IMR-90 (cell line): Measurements from ENCODE around the gene KATNAL2. TPM values are rescaled to one million over a fixed set of nuclear protein-coding genes. Genes with fewer than 3 reads are reported as not detected.

Experiments
- ATAC-seq: fragments of 200-7000 bp; cut with Tn5 transposase; 2 replicates; pipeline ENCODE4 v1.9.1; 2020; ENCODE audit warnings: low read depth, mild to moderate bottlenecking, moderate library complexity
- BruUV-seq: library from RNA; stranded (reverse); fragments of 400-500 nt; replicated peaks from 2 replicates; lab custom pipeline; 2021; lab: Mats Ljungman, UMichigan
- CTCF ChIA-PET: fragments of 300-600 bp; formaldehyde crosslinking; extraction: SDS; loops from one replicate; lab custom pipeline; 2021; ENCODE audit warnings: antibody characterized with exemption; lab: Yijun Ruan, JAX
- POLR2A ChIA-PET: fragments of 300-600 bp; sonication (Branson Sonifier 250); formaldehyde crosslinking; loops from one replicate; lab custom pipeline; 2022; ENCODE audit warnings: antibody characterized with exemption; ENCODE audit not compliant: unreplicated experiment; lab: Charles Lee
- DNase-seq: peaks from one replicate; pipeline ENCODE4 v3.0.0; 2013
- H2AFZ ChIP-seq: replicated peaks from 2 replicates; pipeline ENCODE3; 2013; ENCODE audit warnings: low read length, mild to moderate bottlenecking; ENCODE audit not compliant: poor library complexity
- H2AK5ac ChIP-seq: 2 replicates; pipeline ENCODE4 v1.6.1; 2013; ENCODE audit warnings: low read depth, low read length, inconsistent platforms
- H2AK9ac ChIP-seq: replicated peaks from 2 replicates; pipeline ENCODE3; 2013; ENCODE audit warnings: mild to moderate bottlenecking, low read depth, low read length, moderate library complexity; ENCODE audit not compliant: poor library complexity
- H2BK120ac ChIP-seq: 2 replicates; pipeline ENCODE4 v1.6.1; 2013; ENCODE audit warnings: low read depth, low read length, inconsistent platforms
- H2BK15ac ChIP-seq: 3 replicates; pipeline ENCODE4 v1.6.1; 2013; ENCODE audit warnings: low read depth, low read length, inconsistent platforms
- H2BK20ac ChIP-seq: 2 replicates; pipeline ENCODE4 v1.6.1; 2013; ENCODE audit warnings: low read depth, mild to moderate bottlenecking, inconsistent platforms, low read length, moderate library complexity
- H2BK5ac ChIP-seq: 2 replicates; pipeline ENCODE4 v1.6.1; 2013; ENCODE audit warnings: mild to moderate bottlenecking, low read depth, low read length, inconsistent platforms; ENCODE audit not compliant: poor library complexity, severe bottlenecking
- H3K14ac ChIP-seq: replicated peaks from 2 replicates; pipeline ENCODE4 v1.6.1; 2013; ENCODE audit warnings: low read depth, low read length, inconsistent platforms
- H3K18ac ChIP-seq: 2 replicates; pipeline ENCODE4 v1.6.1; 2013; ENCODE audit warnings: low read depth, low read length, control low read depth
- H3K23ac ChIP-seq: 2 replicates; pipeline ENCODE4 v1.6.1; 2013; ENCODE audit warnings: low read depth, low read length, inconsistent platforms
- H3K27ac ChIP-seq: 2 replicates; pipeline ENCODE4 v1.5.1; 2013; ENCODE audit warnings: mild to moderate bottlenecking, control low read depth, low read length; ENCODE audit not compliant: insufficient read depth
- H3K27me3 ChIP-seq: 2 replicates; pipeline ENCODE4 v1.6.1; 2013; ENCODE audit warnings: low read length; ENCODE audit not compliant: control insufficient read depth, insufficient read depth
- H3K36me3 ChIP-seq: 2 replicates; pipeline ENCODE4 v1.6.1; 2013; ENCODE audit warnings: low read length, mixed read lengths; ENCODE audit not compliant: control insufficient read depth, insufficient read depth
- H3K4ac ChIP-seq: 2 replicates; pipeline ENCODE4 v1.6.1; 2013; ENCODE audit warnings: low read depth, low read length, inconsistent platforms
- H3K4me1 ChIP-seq: 2 replicates; pipeline ENCODE4 v1.6.1; 2013; ENCODE audit warnings: low read length, mixed read lengths; ENCODE audit not compliant: control insufficient read depth, insufficient read depth
- H3K4me2 ChIP-seq: 2 replicates; pipeline ENCODE4 v1.6.1; 2013; ENCODE audit warnings: low read depth, mild to moderate bottlenecking, control low read depth, low read length, moderate library complexity
- H3K4me3 ChIP-seq: 2 replicates; pipeline ENCODE4 v1.5.1; 2013; ENCODE audit warnings: low read depth, mild to moderate bottlenecking, control low read depth, low read length, moderate library complexity; ENCODE audit not compliant: insufficient read depth
- H3K56ac ChIP-seq: 2 replicates; pipeline ENCODE4 v1.6.1; 2013; ENCODE audit warnings: low read length, inconsistent platforms; ENCODE audit not compliant: insufficient read depth; ENCODE audit errors: extremely low read depth
- H3K79me1 ChIP-seq, 2 experiments: 2 replicates each; pipeline ENCODE4 v1.6.1; 2013; ENCODE audit warnings: low read length in 2 of 2, inconsistent platforms in 1 of 2, low read depth in 1 of 2
- H3K9ac ChIP-seq: 2 replicates; pipeline ENCODE4 v1.6.1; 2013; ENCODE audit warnings: low read depth, low read length, control low read depth
- H3K9me1 ChIP-seq: 2 replicates; pipeline ENCODE4 v1.6.1; 2013; ENCODE audit warnings: low read length, inconsistent platforms; ENCODE audit not compliant: insufficient read depth
- H3K9me3 ChIP-seq: 2 replicates; pipeline ENCODE4 v1.6.1; 2013; ENCODE audit warnings: low read length; ENCODE audit not compliant: control insufficient read depth, insufficient read depth
- H4K20me1 ChIP-seq: 2 replicates; pipeline ENCODE4 v1.6.1; 2013; ENCODE audit warnings: low read length, inconsistent platforms; ENCODE audit not compliant: insufficient read depth
- H4K5ac ChIP-seq: 2 replicates; pipeline ENCODE4 v1.6.1; 2013; ENCODE audit warnings: mild to moderate bottlenecking, low read depth, low read length, control low read depth
- H4K8ac ChIP-seq, 2 experiments: 2 replicates each; pipeline ENCODE4 v1.6.1; 2013; ENCODE audit warnings: low read depth in 2 of 2, low read length in 2 of 2, control low read depth in 1 of 2, inconsistent platforms in 1 of 2
- H4K91ac ChIP-seq: 2 replicates; pipeline ENCODE4 v1.6.1; 2013; ENCODE audit warnings: low read depth, low read length, inconsistent platforms; ENCODE audit not compliant: insufficient read depth
- BHLHE40 ChIP-seq: fragments of 150-350 bp; IDR thresholded peaks from 2 replicates; pipeline ENCODE4 v1.6.1; 2016; ENCODE audit warnings: mild to moderate bottlenecking, low read depth, low read length
- CEBPB ChIP-seq: IDR thresholded peaks from 2 replicates; pipeline ENCODE4 v1.6.1; 2012; ENCODE audit warnings: low read depth, low read length, improper control_type of control experiment
- CHD1 ChIP-seq: IDR thresholded peaks from 2 replicates; pipeline ENCODE4 v1.6.1; 2012; ENCODE audit warnings: low read depth, low read length, improper control_type of control experiment
- ELK1 ChIP-seq: fragments of 150-350 bp; IDR thresholded peaks from 2 replicates; pipeline ENCODE4 v1.6.1; 2016; ENCODE audit warnings: low read depth, mild to moderate bottlenecking, low read length, moderate library complexity, borderline replicate concordance
- FOS ChIP-seq: fragments of 150-350 bp; IDR thresholded peaks from 2 replicates; pipeline ENCODE4 v1.6.1; 2016; ENCODE audit warnings: low read depth, low read length
- MAFK ChIP-seq: IDR thresholded peaks from 2 replicates; pipeline ENCODE4 v1.6.1; 2012; ENCODE audit warnings: low read depth, low read length, improper control_type of control experiment
- MAZ ChIP-seq: IDR thresholded peaks from 2 replicates; pipeline ENCODE4 v1.6.1; 2012; ENCODE audit warnings: low read depth, mild to moderate bottlenecking, low read length, improper control_type of control experiment, moderate library complexity, borderline replicate concordance
- MXI1 ChIP-seq: IDR thresholded peaks from 2 replicates; pipeline ENCODE4 v1.6.1; 2012; ENCODE audit warnings: low read depth, mild to moderate bottlenecking, low read length, moderate library complexity, borderline replicate concordance
- NFE2L2 ChIP-seq: fragments of 150-350 bp; IDR thresholded peaks from 2 replicates; pipeline ENCODE4 v1.6.1; 2016; ENCODE audit warnings: low read depth, mild to moderate bottlenecking, low read length
- POLR2A ChIP-seq: IDR thresholded peaks from 2 replicates; pipeline ENCODE4 v1.6.1; 2012; ENCODE audit warnings: mild to moderate bottlenecking, low read depth, low read length
- RAD21 ChIP-seq: IDR thresholded peaks from 2 replicates; pipeline ENCODE4 v1.6.1; 2012; ENCODE audit warnings: low read length, improper control_type of control experiment
- RCOR1 ChIP-seq: IDR thresholded peaks from 2 replicates; pipeline ENCODE4 v1.6.1; 2012; ENCODE audit warnings: mild to moderate bottlenecking, low read length, improper control_type of control experiment; ENCODE audit not compliant: insufficient replicate concordance
- RFX5 ChIP-seq: IDR thresholded peaks from 2 replicates; pipeline ENCODE4 v1.8.0; 2012; ENCODE audit warnings: low read depth, mild to moderate bottlenecking, low read length, moderate library complexity
- SMC3 ChIP-seq: fragments of 150-350 bp; IDR thresholded peaks from 2 replicates; pipeline ENCODE4 v1.6.1; 2016; ENCODE audit warnings: low read depth, mild to moderate bottlenecking, antibody characterized with exemption, low read length, moderate library complexity
- WGBS, 2 experiments: methylation state at CpG; one replicate each; pipeline versions ENCODE4 v1.1.5 to v1.1.7; 2013; ENCODE audit warnings: missing lambda C conversion rate in 2 of 2; ENCODE audit not compliant: insufficient read length in 1 of 2; ENCODE audit errors: extremely low coverage in 2 of 2; 5-methylcytosine and 5-hydroxymethylcytosine counted together
- dilution Hi-C: fragments of 300-500 bp; cut with HindIII; formaldehyde crosslinking; loops from one replicate; pipeline ENCODE4 v1.14.3; 2018; ENCODE audit warnings: low sequenced_read_pairs; ENCODE audit not compliant: unreplicated experiment
- in situ Hi-C: fragments of 300-500 bp; cut with MboI; formaldehyde crosslinking; loops from 3 replicates; pipeline ENCODE4 v1.14.3; 2019; ENCODE audit warnings: low sequenced_read_pairs, inconsistent platforms, mixed read lengths
- intact Hi-C: fragments of 100-400 bp; cut with micrococcal nuclease; formaldehyde crosslinking; loops from 2 replicates; pipeline ENCODE4 v1.10.0; 2022
- polyA plus RNA-seq, 3 experiments: library from polyadenylated mRNA; depleted of rRNA; stranded (reverse); fragments of >200 nt; gene quantifications; 2 replicates each; pipeline ENCODE4 v1.2.3, GENCODE V29; 2012; ENCODE audit warnings: low replicate concordance in 1 of 3
- total RNA-seq: library from RNA; depleted of rRNA; stranded (reverse); fragments of >200 nt; gene quantifications from 2 replicates; pipeline ENCODE4 v1.2.3, GENCODE V29; 2012
- TF ChIP-seq, protein P1 (sequence below): fragments of 150-350 bp; IDR thresholded peaks from 2 replicates; pipeline ENCODE4 v1.6.1; 2017; ENCODE audit warnings: mild to moderate bottlenecking, antibody characterized with exemption, low read length, low read depth
- TF ChIP-seq, protein P2 (sequence below): conservative IDR thresholded peaks from 2 replicates; pipeline ENCODE4 v1.5.1; 2012; ENCODE audit warnings: mild to moderate bottlenecking, low read depth, low read length, improper control_type of control experiment

The KATNAL2 gene
- total and polyA plus RNA-seq, 2 of the 4 experiments (the other 2 are of a cell fraction), result 0.90 to 2.3 TPM

DNA sequence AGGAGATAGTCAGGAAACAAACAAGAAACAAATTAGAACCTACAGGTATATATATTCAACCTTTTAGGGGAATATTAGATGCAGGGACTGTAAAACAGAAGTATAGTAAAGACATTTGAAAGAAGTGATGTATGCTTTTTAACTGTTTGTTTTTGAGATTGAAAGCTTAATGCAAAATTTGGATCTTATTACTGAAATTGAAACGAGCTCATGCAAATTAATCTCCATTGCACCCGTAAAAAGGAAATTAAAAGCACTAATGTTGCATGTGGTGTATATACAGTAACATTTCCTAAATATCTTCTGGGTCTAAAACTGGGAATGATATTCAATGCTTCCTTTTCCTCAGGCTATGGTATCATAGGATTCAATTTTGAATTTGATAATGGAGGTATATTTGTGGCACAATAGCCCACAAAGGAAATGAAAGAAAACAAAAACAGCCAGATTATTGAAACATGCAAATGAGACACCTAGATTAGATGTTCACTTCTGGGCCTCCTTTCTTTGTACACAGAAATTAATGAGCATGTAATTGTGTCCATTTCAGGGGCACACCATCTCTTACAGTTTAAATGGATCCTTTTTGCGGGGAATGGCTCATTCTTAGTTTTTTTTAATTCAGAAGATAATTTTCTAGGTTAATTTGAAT lies 119.7 kb downstream of the KATNAL2 start:
- Histone ChIP-seq H3K14ac (no peak overlapping the region), H3K9me3 (peaks cover 13% of the 10 kb centered on the region), H3K18ac (no peak overlapping the region), H2BK5ac (no peak overlapping the region), H3K79me1 (no peaks in the 10 kb centered on the region), H3K9ac (no peak overlapping the region), H4K8ac (no peak overlapping the region), H3K4me2 (no peak overlapping the region), H4K20me1 (no peaks in the 10 kb centered on the region), H3K9me1 (no peaks in the 10 kb centered on the region), H3K27ac (no peak overlapping the region), H3K27me3 (no peaks in the 10 kb centered on the region), H3K56ac (no peak overlapping the region), H2BK15ac (no peak overlapping the region), H2AFZ (no peak overlapping the region), H3K36me3 (no peaks in the 10 kb centered on the region), H3K4me1 (no peaks in the 10 kb centered on the region), H4K5ac (no peak overlapping the region), H3K4ac (no peak overlapping the region), H2BK120ac (no peak overlapping the region), H4K91ac (no peak overlapping the region), H2AK9ac (no peak overlapping the region), H3K4me3 (no peak overlapping the region), H2BK20ac (no peak overlapping the region), H3K23ac (no peak overlapping the region), H2AK5ac (no peak overlapping the region)
- no peak for ATAC-seq
- ChIA-PET CTCF (no interaction called here), POLR2A (no interaction called here)
- no TSS peak for BruUV-seq
- no CpG with 5 or more reads among the region's 3 CpGs for WGBS, 2 experiments
- in situ Hi-C loops (no loop called here), intact Hi-C loops (no loop called here), dilution Hi-C loops (no loop called here)
- TF ChIP-seq RCOR1, result no peak
- TF ChIP-seq SMC3, result no peak
- TF ChIP-seq RAD21, result no peak
- no peak for TF ChIP-seq CHD1
- TF ChIP-seq MXI1, result no peak
- TF ChIP-seq BHLHE40, result no peak
- TF ChIP-seq MAZ, result no peak
- no peak for TF ChIP-seq POLR2A
- no peak for TF ChIP-seq CEBPB
- TF ChIP-seq FOS, result no peak
- no peak for TF ChIP-seq ELK1
- TF ChIP-seq NFE2L2, result no peak
- TF ChIP-seq, protein P1, sequence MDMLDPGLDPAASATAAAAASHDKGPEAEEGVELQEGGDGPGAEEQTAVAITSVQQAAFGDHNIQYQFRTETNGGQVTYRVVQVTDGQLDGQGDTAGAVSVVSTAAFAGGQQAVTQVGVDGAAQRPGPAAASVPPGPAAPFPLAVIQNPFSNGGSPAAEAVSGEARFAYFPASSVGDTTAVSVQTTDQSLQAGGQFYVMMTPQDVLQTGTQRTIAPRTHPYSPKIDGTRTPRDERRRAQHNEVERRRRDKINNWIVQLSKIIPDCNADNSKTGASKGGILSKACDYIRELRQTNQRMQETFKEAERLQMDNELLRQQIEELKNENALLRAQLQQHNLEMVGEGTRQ, result no peak
- no peak for TF ChIP-seq MAFK
- TF ChIP-seq, protein P2, sequence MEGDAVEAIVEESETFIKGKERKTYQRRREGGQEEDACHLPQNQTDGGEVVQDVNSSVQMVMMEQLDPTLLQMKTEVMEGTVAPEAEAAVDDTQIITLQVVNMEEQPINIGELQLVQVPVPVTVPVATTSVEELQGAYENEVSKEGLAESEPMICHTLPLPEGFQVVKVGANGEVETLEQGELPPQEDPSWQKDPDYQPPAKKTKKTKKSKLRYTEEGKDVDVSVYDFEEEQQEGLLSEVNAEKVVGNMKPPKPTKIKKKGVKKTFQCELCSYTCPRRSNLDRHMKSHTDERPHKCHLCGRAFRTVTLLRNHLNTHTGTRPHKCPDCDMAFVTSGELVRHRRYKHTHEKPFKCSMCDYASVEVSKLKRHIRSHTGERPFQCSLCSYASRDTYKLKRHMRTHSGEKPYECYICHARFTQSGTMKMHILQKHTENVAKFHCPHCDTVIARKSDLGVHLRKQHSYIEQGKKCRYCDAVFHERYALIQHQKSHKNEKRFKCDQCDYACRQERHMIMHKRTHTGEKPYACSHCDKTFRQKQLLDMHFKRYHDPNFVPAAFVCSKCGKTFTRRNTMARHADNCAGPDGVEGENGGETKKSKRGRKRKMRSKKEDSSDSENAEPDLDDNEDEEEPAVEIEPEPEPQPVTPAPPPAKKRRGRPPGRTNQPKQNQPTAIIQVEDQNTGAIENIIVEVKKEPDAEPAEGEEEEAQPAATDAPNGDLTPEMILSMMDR, result no peak
- TF ChIP-seq RFX5, result no peak
- no peak for DNase-seq
